WTC11 (cell line): ENCODE results near the gene GABRR2. TPM values are rescaled to one million over a fixed set of nuclear protein-coding genes. Genes with fewer than 3 reads are reported as not detected.
A peak's percentile ranks its signal among the peaks of the same experiment; 100 is the strongest.

Experiments used
- ATAC-seq: fragments of 200-7000 bp; cut with Tn5 transposase; 2 replicates; pipeline ENCODE4 v1.10.0; 2021; ENCODE audit warnings: mild to moderate bottlenecking, moderate library complexity
- CTCF ChIA-PET: fragments of 300-600 bp; sonication (Branson Sonifier 250); formaldehyde crosslinking; loops from one replicate; lab custom pipeline; 2021; ENCODE audit warnings: antibody characterized with exemption; lab: Charles Lee
- POLR2A ChIA-PET: fragments of 350-600 bp; sonication (Branson Sonifier 250); formaldehyde crosslinking; loops from one replicate; lab custom pipeline; 2021; ENCODE audit warnings: antibody characterized with exemption; lab: Charles Lee
- DNase-seq: peaks from one replicate; pipeline ENCODE4 v3.0.0; 2021; ENCODE audit warnings: low spot score
- H3K27ac Mint-ChIP-seq: 2 replicates; pipeline ENCODE4 v1.8.0; 2021; ENCODE audit warnings: mixed read lengths
- H3K27me3 Mint-ChIP-seq: 2 replicates; pipeline ENCODE4 v1.8.0; 2021; ENCODE audit warnings: low read depth, mild to moderate bottlenecking, moderate library complexity, mixed read lengths
- H3K36me3 Mint-ChIP-seq: 2 replicates; pipeline ENCODE4 v1.8.0; 2021; ENCODE audit warnings: mixed read lengths
- H3K4me1 Mint-ChIP-seq: 2 replicates; pipeline ENCODE4 v1.8.0; 2022; ENCODE audit warnings: mixed read lengths
- H3K4me3 Mint-ChIP-seq: 2 replicates; pipeline ENCODE4 v1.8.0; 2021; ENCODE audit warnings: mild to moderate bottlenecking, moderate library complexity, mixed read lengths
- H3K9me3 Mint-ChIP-seq: 2 replicates; pipeline ENCODE4 v1.8.0; 2021; ENCODE audit warnings: mixed read lengths
- ATF1 ChIP-seq: sonication (generic); formaldehyde crosslinking; IDR thresholded peaks from 2 replicates; pipeline ENCODE4 v1.8.1; 2023; ENCODE audit warnings: mild to moderate bottlenecking, moderate library complexity, missing genetic modification reagents
- CREB1 ChIP-seq: sonication (generic); formaldehyde crosslinking; IDR thresholded peaks from 2 replicates; pipeline ENCODE4 v1.8.0; 2023; ENCODE audit warnings: mild to moderate bottlenecking, missing genetic modification reagents
- CREM ChIP-seq: sonication (generic); formaldehyde crosslinking; IDR thresholded peaks from 2 replicates; pipeline ENCODE4 v1.8.1; 2022; ENCODE audit warnings: mild to moderate bottlenecking, missing genetic modification reagents, moderate library complexity
- NFYB ChIP-seq: sonication (generic); formaldehyde crosslinking; conservative IDR thresholded peaks from 2 replicates; pipeline ENCODE4 v1.8.0; 2022; ENCODE audit warnings: low read depth, missing genetic modification reagents
- OVOL2 ChIP-seq: fragments of 250-450 bp; sonication (Bioruptor Pico); IDR thresholded peaks from 2 replicates; pipeline ENCODE4 v1.9.0; 2021; ENCODE audit warnings: mild to moderate bottlenecking, borderline replicate concordance
- TEAD4 ChIP-seq: sonication (generic); formaldehyde crosslinking; IDR thresholded peaks from 2 replicates; pipeline ENCODE4 v1.8.0; 2022; ENCODE audit warnings: mild to moderate bottlenecking, missing genetic modification reagents
- ZNF263 ChIP-seq: sonication (generic); formaldehyde crosslinking; IDR thresholded peaks from 2 replicates; pipeline ENCODE4 v1.8.1; 2022; ENCODE audit warnings: low read depth, mild to moderate bottlenecking, moderate library complexity, missing genetic modification reagents
- ZNF396 ChIP-seq: fragments of 250-450 bp; sonication (Bioruptor Pico); IDR thresholded peaks from 2 replicates; pipeline ENCODE4 v1.8.0; 2021; ENCODE audit warnings: mild to moderate bottlenecking, moderate library complexity, borderline replicate concordance
- ZNF423 ChIP-seq: fragments of 250-450 bp; sonication (Bioruptor Pico); IDR thresholded peaks from 2 replicates; pipeline ENCODE4 v2.1.2; 2022; ENCODE audit warnings: mild to moderate bottlenecking, moderate library complexity
- total RNA-seq: library from RNA; stranded (reverse); gene quantifications from 3 replicates; pipeline ENCODE4 v1.2.3, GENCODE V29; 2021
- TF ChIP-seq, protein P1 (sequence below): sonication (generic); formaldehyde crosslinking; IDR thresholded peaks from 2 replicates; pipeline ENCODE4 v1.8.0; 2023; ENCODE audit warnings: mild to moderate bottlenecking, missing genetic modification reagents
- TF ChIP-seq, protein P2 (sequence below): sonication (generic); formaldehyde crosslinking; IDR thresholded peaks from 2 replicates; pipeline ENCODE4 v1.8.0; 2022; ENCODE audit warnings: missing genetic modification reagents
- TF ChIP-seq, protein P3 (sequence below): sonication (generic); formaldehyde crosslinking; IDR thresholded peaks from 2 replicates; pipeline ENCODE4 v1.8.0; 2023; ENCODE audit warnings: missing genetic modification reagents, mild to moderate bottlenecking, borderline replicate concordance
- TF ChIP-seq, protein P4 (sequence below): sonication (generic); formaldehyde crosslinking; IDR thresholded peaks from 2 replicates; pipeline ENCODE4 v1.8.0; 2022; ENCODE audit warnings: mild to moderate bottlenecking, missing genetic modification reagents
- TF ChIP-seq, protein P5 (sequence below): sonication (generic); formaldehyde crosslinking; IDR thresholded peaks from 2 replicates; pipeline ENCODE4 v1.8.1; 2023; ENCODE audit warnings: mild to moderate bottlenecking, moderate library complexity, missing genetic modification reagents
- TF ChIP-seq, protein P6 (sequence below): sonication (generic); formaldehyde crosslinking; IDR thresholded peaks from 2 replicates; pipeline ENCODE4 v1.8.1; 2023; ENCODE audit warnings: mild to moderate bottlenecking, missing genetic modification reagents, moderate library complexity
- TF ChIP-seq, protein P7 (sequence below): sonication (generic); formaldehyde crosslinking; IDR thresholded peaks from 2 replicates; pipeline ENCODE4 v1.8.1; 2022; ENCODE audit warnings: mild to moderate bottlenecking, moderate library complexity, missing genetic modification reagents
- TF ChIP-seq, protein P8 (sequence below): sonication (generic); formaldehyde crosslinking; IDR thresholded peaks from 2 replicates; pipeline ENCODE4 v1.8.0; 2022; ENCODE audit warnings: mild to moderate bottlenecking, missing genetic modification reagents

GABRR2 gene
- total RNA-seq, 1 experiment from 2014 or later = not detected

DNA sequence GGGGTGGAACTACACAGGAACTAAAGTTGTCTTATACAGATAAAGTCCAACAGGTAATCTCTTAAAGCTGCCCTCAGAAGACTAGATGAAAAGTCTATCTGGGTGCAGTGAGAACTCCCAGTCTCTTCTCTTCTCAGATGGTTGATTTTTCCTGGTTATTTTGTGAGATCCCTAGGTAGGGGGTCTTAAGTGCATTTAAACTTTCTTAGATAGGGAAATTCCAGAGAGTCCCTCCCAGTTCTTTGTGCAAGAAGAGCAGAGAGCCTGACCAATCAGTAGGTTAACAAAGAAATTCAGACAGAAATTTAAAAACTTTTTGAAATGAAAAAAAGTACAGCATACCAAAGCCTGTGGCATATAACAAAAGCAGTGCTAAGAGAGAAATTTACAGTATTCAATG, 2.0 kb upstream of the GABRR2 start (continued):
- TF ChIP-seq, protein P1, sequence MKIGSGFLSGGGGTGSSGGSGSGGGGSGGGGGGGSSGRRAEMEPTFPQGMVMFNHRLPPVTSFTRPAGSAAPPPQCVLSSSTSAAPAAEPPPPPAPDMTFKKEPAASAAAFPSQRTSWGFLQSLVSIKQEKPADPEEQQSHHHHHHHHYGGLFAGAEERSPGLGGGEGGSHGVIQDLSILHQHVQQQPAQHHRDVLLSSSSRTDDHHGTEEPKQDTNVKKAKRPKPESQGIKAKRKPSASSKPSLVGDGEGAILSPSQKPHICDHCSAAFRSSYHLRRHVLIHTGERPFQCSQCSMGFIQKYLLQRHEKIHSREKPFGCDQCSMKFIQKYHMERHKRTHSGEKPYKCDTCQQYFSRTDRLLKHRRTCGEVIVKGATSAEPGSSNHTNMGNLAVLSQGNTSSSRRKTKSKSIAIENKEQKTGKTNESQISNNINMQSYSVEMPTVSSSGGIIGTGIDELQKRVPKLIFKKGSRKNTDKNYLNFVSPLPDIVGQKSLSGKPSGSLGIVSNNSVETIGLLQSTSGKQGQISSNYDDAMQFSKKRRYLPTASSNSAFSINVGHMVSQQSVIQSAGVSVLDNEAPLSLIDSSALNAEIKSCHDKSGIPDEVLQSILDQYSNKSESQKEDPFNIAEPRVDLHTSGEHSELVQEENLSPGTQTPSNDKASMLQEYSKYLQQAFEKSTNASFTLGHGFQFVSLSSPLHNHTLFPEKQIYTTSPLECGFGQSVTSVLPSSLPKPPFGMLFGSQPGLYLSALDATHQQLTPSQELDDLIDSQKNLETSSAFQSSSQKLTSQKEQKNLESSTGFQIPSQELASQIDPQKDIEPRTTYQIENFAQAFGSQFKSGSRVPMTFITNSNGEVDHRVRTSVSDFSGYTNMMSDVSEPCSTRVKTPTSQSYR = no peak
- TF ChIP-seq ZNF263 (CRISPR knock-in tag) = no peak
- TF ChIP-seq, protein P2, sequence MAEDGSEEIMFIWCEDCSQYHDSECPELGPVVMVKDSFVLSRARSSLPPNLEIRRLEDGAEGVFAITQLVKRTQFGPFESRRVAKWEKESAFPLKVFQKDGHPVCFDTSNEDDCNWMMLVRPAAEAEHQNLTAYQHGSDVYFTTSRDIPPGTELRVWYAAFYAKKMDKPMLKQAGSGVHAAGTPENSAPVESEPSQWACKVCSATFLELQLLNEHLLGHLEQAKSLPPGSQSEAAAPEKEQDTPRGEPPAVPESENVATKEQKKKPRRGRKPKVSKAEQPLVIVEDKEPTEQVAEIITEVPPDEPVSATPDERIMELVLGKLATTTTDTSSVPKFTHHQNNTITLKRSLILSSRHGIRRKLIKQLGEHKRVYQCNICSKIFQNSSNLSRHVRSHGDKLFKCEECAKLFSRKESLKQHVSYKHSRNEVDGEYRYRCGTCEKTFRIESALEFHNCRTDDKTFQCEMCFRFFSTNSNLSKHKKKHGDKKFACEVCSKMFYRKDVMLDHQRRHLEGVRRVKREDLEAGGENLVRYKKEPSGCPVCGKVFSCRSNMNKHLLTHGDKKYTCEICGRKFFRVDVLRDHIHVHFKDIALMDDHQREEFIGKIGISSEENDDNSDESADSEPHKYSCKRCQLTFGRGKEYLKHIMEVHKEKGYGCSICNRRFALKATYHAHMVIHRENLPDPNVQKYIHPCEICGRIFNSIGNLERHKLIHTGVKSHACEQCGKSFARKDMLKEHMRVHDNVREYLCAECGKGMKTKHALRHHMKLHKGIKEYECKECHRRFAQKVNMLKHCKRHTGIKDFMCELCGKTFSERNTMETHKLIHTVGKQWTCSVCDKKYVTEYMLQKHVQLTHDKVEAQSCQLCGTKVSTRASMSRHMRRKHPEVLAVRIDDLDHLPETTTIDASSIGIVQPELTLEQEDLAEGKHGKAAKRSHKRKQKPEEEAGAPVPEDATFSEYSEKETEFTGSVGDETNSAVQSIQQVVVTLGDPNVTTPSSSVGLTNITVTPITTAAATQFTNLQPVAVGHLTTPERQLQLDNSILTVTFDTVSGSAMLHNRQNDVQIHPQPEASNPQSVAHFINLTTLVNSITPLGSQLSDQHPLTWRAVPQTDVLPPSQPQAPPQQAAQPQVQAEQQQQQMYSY (CRISPR knock-in tag) = no peak

DNA sequence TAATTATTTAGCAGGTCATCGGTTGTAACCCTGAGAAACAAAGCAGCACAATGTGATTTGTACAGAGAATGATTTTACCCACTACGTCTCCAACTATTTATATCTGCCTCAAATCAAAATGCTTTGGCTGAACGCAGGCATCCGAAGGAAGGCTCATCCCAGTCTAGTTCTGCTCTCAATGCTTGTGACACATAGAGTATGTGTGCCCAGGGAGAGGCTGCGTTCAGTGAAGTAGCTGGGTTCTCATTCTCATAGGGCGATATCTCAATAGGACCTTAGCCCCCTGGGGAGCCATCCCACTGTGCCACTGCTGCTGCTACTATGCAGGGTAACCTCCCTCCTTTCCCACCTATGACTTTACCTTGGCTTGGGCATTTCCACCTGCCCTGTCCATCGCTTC, 407 bp downstream of the GABRR2 start:
- CTCF ChIA-PET = interaction anchor here (1.0 kb wide), 1 partner anchor 57 kb away, joined by 4 read pairs; no protein-coding TSS in a partner anchor
- H3K27ac Mint-ChIP-seq = no peak overlapping the region
- DNase-seq (no peak), ATAC-seq (no peak)
- H3K9me3 Mint-ChIP-seq = peaks cover 18% of the 10 kb centered on the region
- POLR2A ChIA-PET = no interaction called here
- H3K4me3 Mint-ChIP-seq = no peak overlapping the region
- H3K36me3 Mint-ChIP-seq = peaks cover 11% of the 10 kb centered on the region
- H3K27me3 Mint-ChIP-seq = peaks cover under 1% of the 10 kb centered on the region; the same call in 1 of the 2 replicates
- H3K4me1 Mint-ChIP-seq = peaks cover 33% of the 10 kb centered on the region
- 0 out of 2 replicates have a peak, but pooled peaks have one; percentile 14 for TF ChIP-seq ZNF423 (CRISPR knock-in tag)
- TF ChIP-seq TEAD4 (CRISPR knock-in tag) = no peak

DNA sequence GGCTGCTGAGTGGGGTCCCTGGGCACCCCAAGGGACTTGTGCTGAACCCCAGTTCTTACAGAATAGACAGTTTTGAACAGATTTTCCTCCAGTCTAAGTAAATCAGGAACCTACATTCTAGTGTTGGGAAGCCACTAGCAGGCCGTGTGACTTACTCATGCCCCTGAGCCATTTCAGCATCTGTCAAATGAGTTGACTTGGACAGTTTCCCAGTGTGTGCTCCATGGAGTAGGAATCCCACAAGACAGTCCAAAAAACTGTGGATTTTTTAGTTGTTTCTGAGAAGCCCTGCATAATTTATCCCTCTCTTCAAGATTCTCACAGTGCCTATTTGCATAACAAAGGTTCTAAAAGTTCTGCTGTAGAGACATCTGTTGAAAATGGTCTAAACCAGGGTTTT, 2.1 kb downstream of the GABRR2 start:
- Mint-ChIP-seq H3K27me3 (no peaks in the 10 kb centered on the region), H3K4me1 (peaks cover 33% of the 10 kb centered on the region), H3K27ac (no peak overlapping the region), H3K4me3 (no peak overlapping the region), H3K9me3 (peaks cover 1% of the 10 kb centered on the region), H3K36me3 (peaks cover under 1% of the 10 kb centered on the region; the same call in 1 of the 2 replicates)
- ATAC-seq (no peak), DNase-seq (no peak)
- ChIA-PET POLR2A (no interaction called here), CTCF (interaction anchor here (2.0 to 2.7 kb wide), 3 partner anchors 31 to 60 kb away, joined by 9 to 66 read pairs (median 36); no protein-coding TSS in a partner anchor)
- no peak for TF ChIP-seq ZNF263 (CRISPR knock-in tag)
- TF ChIP-seq, protein P3, sequence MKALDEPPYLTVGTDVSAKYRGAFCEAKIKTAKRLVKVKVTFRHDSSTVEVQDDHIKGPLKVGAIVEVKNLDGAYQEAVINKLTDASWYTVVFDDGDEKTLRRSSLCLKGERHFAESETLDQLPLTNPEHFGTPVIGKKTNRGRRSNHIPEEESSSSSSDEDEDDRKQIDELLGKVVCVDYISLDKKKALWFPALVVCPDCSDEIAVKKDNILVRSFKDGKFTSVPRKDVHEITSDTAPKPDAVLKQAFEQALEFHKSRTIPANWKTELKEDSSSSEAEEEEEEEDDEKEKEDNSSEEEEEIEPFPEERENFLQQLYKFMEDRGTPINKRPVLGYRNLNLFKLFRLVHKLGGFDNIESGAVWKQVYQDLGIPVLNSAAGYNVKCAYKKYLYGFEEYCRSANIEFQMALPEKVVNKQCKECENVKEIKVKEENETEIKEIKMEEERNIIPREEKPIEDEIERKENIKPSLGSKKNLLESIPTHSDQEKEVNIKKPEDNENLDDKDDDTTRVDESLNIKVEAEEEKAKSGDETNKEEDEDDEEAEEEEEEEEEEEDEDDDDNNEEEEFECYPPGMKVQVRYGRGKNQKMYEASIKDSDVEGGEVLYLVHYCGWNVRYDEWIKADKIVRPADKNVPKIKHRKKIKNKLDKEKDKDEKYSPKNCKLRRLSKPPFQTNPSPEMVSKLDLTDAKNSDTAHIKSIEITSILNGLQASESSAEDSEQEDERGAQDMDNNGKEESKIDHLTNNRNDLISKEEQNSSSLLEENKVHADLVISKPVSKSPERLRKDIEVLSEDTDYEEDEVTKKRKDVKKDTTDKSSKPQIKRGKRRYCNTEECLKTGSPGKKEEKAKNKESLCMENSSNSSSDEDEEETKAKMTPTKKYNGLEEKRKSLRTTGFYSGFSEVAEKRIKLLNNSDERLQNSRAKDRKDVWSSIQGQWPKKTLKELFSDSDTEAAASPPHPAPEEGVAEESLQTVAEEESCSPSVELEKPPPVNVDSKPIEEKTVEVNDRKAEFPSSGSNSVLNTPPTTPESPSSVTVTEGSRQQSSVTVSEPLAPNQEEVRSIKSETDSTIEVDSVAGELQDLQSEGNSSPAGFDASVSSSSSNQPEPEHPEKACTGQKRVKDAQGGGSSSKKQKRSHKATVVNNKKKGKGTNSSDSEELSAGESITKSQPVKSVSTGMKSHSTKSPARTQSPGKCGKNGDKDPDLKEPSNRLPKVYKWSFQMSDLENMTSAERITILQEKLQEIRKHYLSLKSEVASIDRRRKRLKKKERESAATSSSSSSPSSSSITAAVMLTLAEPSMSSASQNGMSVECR (CRISPR knock-in tag) = no peak
- no peak for TF ChIP-seq ZNF396 (CRISPR knock-in tag)
- TF ChIP-seq, protein P4, sequence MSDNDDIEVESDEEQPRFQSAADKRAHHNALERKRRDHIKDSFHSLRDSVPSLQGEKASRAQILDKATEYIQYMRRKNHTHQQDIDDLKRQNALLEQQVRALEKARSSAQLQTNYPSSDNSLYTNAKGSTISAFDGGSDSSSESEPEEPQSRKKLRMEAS (CRISPR knock-in tag) = no peak
- TF ChIP-seq CREM (CRISPR knock-in tag) = no peak
- TF ChIP-seq, protein P5, sequence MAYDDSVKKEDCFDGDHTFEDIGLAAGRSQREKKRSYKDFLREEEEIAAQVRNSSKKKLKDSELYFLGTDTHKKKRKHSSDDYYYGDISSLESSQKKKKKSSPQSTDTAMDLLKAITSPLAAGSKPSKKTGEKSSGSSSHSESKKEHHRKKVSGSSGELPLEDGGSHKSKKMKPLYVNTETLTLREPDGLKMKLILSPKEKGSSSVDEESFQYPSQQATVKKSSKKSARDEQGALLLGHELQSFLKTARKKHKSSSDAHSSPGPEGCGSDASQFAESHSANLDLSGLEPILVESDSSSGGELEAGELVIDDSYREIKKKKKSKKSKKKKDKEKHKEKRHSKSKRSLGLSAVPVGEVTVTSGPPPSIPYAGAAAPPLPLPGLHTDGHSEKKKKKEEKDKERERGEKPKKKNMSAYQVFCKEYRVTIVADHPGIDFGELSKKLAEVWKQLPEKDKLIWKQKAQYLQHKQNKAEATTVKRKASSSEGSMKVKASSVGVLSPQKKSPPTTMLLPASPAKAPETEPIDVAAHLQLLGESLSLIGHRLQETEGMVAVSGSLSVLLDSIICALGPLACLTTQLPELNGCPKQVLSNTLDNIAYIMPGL (CRISPR knock-in tag) = no peak
- no peak for TF ChIP-seq NFYB (CRISPR knock-in tag)
- TF ChIP-seq ATF1 (CRISPR knock-in tag) = no peak
- TF ChIP-seq, protein P6, sequence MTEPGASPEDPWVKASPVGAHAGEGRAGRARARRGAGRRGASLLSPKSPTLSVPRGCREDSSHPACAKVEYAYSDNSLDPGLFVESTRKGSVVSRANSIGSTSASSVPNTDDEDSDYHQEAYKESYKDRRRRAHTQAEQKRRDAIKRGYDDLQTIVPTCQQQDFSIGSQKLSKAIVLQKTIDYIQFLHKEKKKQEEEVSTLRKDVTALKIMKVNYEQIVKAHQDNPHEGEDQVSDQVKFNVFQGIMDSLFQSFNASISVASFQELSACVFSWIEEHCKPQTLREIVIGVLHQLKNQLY (CRISPR knock-in tag) = no peak
- TF ChIP-seq, protein P7, sequence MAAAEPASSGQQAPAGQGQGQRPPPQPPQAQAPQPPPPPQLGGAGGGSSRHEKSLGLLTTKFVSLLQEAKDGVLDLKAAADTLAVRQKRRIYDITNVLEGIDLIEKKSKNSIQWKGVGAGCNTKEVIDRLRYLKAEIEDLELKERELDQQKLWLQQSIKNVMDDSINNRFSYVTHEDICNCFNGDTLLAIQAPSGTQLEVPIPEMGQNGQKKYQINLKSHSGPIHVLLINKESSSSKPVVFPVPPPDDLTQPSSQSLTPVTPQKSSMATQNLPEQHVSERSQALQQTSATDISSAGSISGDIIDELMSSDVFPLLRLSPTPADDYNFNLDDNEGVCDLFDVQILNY (CRISPR knock-in tag) = no peak
- no peak for TF ChIP-seq OVOL2 (CRISPR knock-in tag)
- TF ChIP-seq, protein P8, sequence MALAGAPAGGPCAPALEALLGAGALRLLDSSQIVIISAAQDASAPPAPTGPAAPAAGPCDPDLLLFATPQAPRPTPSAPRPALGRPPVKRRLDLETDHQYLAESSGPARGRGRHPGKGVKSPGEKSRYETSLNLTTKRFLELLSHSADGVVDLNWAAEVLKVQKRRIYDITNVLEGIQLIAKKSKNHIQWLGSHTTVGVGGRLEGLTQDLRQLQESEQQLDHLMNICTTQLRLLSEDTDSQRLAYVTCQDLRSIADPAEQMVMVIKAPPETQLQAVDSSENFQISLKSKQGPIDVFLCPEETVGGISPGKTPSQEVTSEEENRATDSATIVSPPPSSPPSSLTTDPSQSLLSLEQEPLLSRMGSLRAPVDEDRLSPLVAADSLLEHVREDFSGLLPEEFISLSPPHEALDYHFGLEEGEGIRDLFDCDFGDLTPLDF = no peak
- no peak for TF ChIP-seq CREB1 (CRISPR knock-in tag)
